Upper lobe of left lung (tissue), 6 donors: ENCODE data around the gene LAGE3. TPM values are rescaled to one million over a fixed set of nuclear protein-coding genes. Genes with fewer than 3 reads are reported as not detected.

Source experiments
- ATAC-seq, 2 donors: fragments of 200-7000 bp; cut with Tn5 transposase; one replicate each; pipeline ENCODE4 v1.9.1; 2022; ENCODE audit warnings: mild to moderate bottlenecking in 2 of 2, moderate library complexity in 2 of 2; ENCODE audit not compliant: low FRiP score in 2 of 2
- DNase-seq, 2 donors: peaks; one replicate each; pipeline ENCODE4 v3.0.0-alpha.2; 2019 to 2020
- H3K27ac ChIP-seq, 4 donors: fragments of 200-600 bp; sonication (generic); one replicate each; pipeline ENCODE4 v1.5.1; 2016 to 2019
- H3K27me3 ChIP-seq, 4 donors: fragments of 200-600 bp; sonication (generic); one replicate each; pipeline ENCODE4 v1.5.1; 2017 to 2019
- H3K36me3 ChIP-seq, 4 donors: fragments of 200-600 bp; sonication (generic); one replicate each; pipeline ENCODE4 v1.5.1; 2016 to 2019
- H3K4me1 ChIP-seq, 4 donors: fragments of 200-600 bp; sonication (generic); one replicate each; pipeline ENCODE4 v1.5.1; 2018 to 2019
- H3K4me3 ChIP-seq, 4 donors: fragments of 200-600 bp; sonication (generic); one replicate each; pipeline ENCODE4 v1.5.1; 2017 to 2019; ENCODE audit warnings: mild to moderate bottlenecking in 2 of 4, moderate library complexity in 1 of 4
- H3K9me3 ChIP-seq, 4 donors: fragments of 200-600 bp; sonication (generic); one replicate each; pipeline ENCODE4 v1.5.1; 2018 to 2019
- EP300 ChIP-seq, 4 donors: sonication (generic); formaldehyde crosslinking; IDR thresholded peaks; one replicate each; pipeline ENCODE4 v1.5.1; 2017; ENCODE audit warnings: antibody characterized with exemption in 4 of 4, control low read depth in 2 of 4
- POLR2A ChIP-seq, 4 donors: fragments of 450-650 bp; IDR thresholded peaks; one replicate each; pipeline ENCODE4 v1.5.1; 2016 to 2017; ENCODE audit warnings: antibody characterized with exemption in 4 of 4, mild to moderate bottlenecking in 2 of 4
- POLR2AphosphoS5 ChIP-seq, 2 donors: sonication (generic); formaldehyde crosslinking; IDR thresholded peaks; one replicate each; pipeline ENCODE4 v1.5.1; 2017; ENCODE audit warnings: antibody characterized with exemption in 2 of 2
- WGBS, 2 donors: methylation state at CpG; one replicate each; pipeline ENCODE4 v1.1.5; 2017 to 2018; 5-methylcytosine and 5-hydroxymethylcytosine counted together
- total RNA-seq, 6 donors: library from RNA; depleted of rRNA in 4 of 6; stranded (reverse); fragments of >200 nt in 4 of 6; gene quantifications; one replicate each; pipeline versions ENCODE4 v1.1.0 to v1.2.1, GENCODE V29; 2016 to 2021
- TF ChIP-seq, protein P1 (sequence below), 6 experiments: fragments of 450-650 bp in 4 of 6; fragments of 200-600 bp in 2 of 6; sonication (generic) in 2 of 6; IDR thresholded peaks; one replicate each; pipeline ENCODE4 v1.5.1; 2016 to 2019; ENCODE audit warnings: antibody characterized with exemption in 6 of 6
- donor health status: DM: no; HTN: no; CAD: no; lungs with moderate emphysema.
- donor health status: DM: no; HTN: yes; CAD: no; lungs with severe emphysema.

LAGE3 gene
- total RNA-seq, 6 donors from 2014 or later, result 16.6 to 25.4 (median 20.2) TPM

DNA sequence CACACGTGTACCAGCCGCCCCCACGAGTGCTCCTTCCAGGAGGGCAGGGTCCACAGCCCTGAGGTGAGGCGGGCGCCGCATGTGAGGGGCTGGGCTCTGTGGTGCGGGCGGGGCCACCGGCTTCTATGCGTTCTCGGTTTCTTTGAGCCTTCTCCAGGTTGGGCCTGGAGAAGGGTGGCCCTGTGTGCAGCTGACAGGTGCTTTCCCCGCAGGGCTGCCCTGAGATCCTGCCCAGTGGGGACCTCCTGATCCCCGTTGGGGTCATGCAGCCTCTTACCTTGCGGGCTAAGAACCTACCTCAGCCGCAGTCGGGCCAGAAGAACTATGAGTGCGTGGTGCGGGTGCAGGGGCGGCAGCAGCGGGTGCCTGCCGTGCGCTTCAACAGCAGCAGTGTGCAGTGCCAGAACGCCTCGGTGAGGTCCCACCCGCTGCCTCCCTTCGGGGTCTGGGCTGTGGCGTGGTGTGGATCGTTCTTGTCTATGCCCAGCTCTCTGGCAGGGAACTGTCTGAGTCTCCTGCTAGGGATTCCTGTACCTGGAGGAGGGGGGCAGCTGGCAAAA, 14.2 kb downstream of the LAGE3 start:
- 89 to 94% methylated on average over 3 to 28 of the region's 28 CpGs for WGBS, 2 donors
- no peak for DNase-seq

DNA sequence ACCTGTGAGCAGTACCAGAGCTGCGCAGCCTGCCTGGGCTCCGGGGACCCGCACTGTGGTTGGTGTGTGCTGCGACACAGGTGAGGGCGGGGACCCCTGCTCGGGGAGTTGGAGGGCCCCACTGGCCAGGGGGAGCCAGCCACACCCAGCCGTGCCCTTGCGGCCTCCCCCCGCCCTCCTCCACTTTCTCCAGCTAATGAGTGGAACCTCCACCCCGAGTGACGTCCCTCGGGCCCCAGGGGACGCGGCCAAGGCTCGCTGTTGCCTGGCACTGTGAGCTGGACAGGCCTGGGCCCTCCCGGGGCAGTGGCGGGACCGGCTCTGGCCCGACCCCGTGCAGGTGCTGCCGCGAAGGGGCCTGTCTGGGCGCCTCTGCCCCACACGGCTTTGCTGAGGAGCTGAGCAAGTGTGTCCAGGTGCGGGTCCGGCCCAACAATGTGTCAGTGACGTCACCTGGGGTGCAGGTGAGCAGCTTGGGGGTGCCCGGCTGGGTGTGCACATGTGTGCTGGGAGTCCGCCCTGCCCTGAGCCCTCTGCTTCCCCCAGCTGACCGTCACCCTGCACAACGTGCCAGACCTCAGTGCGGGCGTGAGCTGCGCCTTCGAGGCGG, 15.4 kb downstream of the LAGE3 start:
- DNase-seq, result peak in 1 of 2 donors; percentile 59
- H3K27ac ChIP-seq, result no peak overlapping the region
- H3K27me3 ChIP-seq, result no peaks in the 10 kb centered on the region
- H3K36me3 ChIP-seq, result peaks cover 0 to 48% (median 19%) of the 10 kb centered on the region in 4 donors
- no peaks in the 10 kb centered on the region for H3K9me3 ChIP-seq
- TF ChIP-seq, protein P1, sequence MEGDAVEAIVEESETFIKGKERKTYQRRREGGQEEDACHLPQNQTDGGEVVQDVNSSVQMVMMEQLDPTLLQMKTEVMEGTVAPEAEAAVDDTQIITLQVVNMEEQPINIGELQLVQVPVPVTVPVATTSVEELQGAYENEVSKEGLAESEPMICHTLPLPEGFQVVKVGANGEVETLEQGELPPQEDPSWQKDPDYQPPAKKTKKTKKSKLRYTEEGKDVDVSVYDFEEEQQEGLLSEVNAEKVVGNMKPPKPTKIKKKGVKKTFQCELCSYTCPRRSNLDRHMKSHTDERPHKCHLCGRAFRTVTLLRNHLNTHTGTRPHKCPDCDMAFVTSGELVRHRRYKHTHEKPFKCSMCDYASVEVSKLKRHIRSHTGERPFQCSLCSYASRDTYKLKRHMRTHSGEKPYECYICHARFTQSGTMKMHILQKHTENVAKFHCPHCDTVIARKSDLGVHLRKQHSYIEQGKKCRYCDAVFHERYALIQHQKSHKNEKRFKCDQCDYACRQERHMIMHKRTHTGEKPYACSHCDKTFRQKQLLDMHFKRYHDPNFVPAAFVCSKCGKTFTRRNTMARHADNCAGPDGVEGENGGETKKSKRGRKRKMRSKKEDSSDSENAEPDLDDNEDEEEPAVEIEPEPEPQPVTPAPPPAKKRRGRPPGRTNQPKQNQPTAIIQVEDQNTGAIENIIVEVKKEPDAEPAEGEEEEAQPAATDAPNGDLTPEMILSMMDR (IDR thresholded peaks at IDR 0.05), result no peak
- TF ChIP-seq POLR2AphosphoS5 (IDR thresholded peaks at IDR 0.05) (no peak), POLR2A (IDR thresholded peaks at IDR 0.05) (no peak), EP300 (IDR thresholded peaks at IDR 0.05) (no peak)
- WGBS, 2 donors, result 92% methylated on average over 36 of the region's 36 CpGs; no CpG with 5 or more reads in 1 of the 2 donors
- H3K4me3 ChIP-seq, result no peak overlapping the region
- H3K4me1 ChIP-seq, result peaks cover 0 to 7% (median 4%) of the 10 kb centered on the region in 4 donors
- no peak for ATAC-seq

More for the DNA sequence above, 14.2 kb downstream of the LAGE3 start:
- TF ChIP-seq EP300 (IDR thresholded peaks at IDR 0.05) (no peak), POLR2A (IDR thresholded peaks at IDR 0.05) (no peak), POLR2AphosphoS5 (IDR thresholded peaks at IDR 0.05) (no peak)
- TF ChIP-seq, protein P1 (IDR thresholded peaks at IDR 0.05), result no peak
- H3K27ac ChIP-seq, result no peak overlapping the region
- no peaks in the 10 kb centered on the region for H3K4me1 ChIP-seq
- no peaks in the 10 kb centered on the region for H3K27me3 ChIP-seq
- peaks cover 0 to 58% (median 24%) of the 10 kb centered on the region in 4 donors for H3K36me3 ChIP-seq
- no peak overlapping the region for H3K4me3 ChIP-seq
- H3K9me3 ChIP-seq, result no peaks in the 10 kb centered on the region
- no peak for ATAC-seq

DNA sequence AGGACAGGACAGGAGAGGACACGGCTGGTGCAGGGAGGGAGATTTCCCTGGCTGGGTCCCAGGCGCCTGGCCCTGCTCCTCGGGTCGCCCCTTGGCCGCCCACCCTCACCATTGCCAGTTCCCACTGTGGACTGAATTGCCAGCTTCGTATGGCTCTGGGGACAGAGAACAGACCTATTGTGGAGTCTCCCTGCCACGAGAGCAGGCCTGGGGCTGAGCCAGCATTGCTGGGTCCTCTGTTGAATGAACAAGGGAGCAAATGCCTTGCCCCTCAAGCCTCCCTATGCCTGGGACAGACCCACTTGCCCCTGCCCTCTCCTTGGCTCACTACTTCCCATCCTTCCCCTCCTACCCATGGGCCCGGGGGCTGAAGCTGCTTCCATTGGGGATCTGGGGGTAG, 16.7 kb downstream of the LAGE3 start:
- 87 to 100% methylated on average over 3 to 8 of the region's 8 CpGs for WGBS, 2 donors
- DNase-seq (no peak), ATAC-seq (no peak)
- H3K9me3 ChIP-seq, result no peaks in the 10 kb centered on the region
- no peak overlapping the region for H3K4me3 ChIP-seq
- no peaks in the 10 kb centered on the region for H3K27me3 ChIP-seq
- TF ChIP-seq EP300 (IDR thresholded peaks at IDR 0.05) (no peak), POLR2AphosphoS5 (IDR thresholded peaks at IDR 0.05) (no peak), POLR2A (IDR thresholded peaks at IDR 0.05) (no peak)
- TF ChIP-seq, protein P1 (IDR thresholded peaks at IDR 0.05), result no peak
- H3K36me3 ChIP-seq, result peaks cover 0 to 35% (median 12%) of the 10 kb centered on the region in 4 donors
- peaks cover 0 to 7% (median 4%) of the 10 kb centered on the region in 4 donors for H3K4me1 ChIP-seq
- no peak overlapping the region for H3K27ac ChIP-seq

DNA sequence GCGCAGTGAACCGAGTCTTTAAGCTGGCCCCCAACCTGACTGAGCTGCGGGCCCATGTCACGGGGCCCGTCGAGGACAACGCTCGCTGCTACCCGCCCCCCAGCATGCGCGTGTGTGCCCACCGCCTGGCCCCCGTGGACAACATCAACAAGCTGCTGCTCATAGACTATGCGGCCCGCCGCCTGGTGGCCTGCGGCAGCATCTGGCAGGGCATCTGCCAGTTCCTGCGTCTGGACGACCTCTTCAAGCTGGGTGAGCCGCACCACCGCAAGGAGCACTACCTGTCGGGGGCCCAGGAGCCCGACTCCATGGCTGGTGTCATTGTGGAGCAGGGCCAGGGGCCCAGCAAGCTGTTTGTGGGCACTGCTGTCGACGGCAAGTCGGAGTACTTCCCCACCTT, 18.8 kb downstream of the LAGE3 start:
- H3K9me3 ChIP-seq, result no peaks in the 10 kb centered on the region
- H3K4me1 ChIP-seq, result peaks cover 0 to 7% (median 4%) of the 10 kb centered on the region in 4 donors
- H3K4me3 ChIP-seq, result no peak overlapping the region
- H3K27ac ChIP-seq, result no peak overlapping the region
- 91% methylated on average over 26 of the region's 26 CpGs; no CpG with 5 or more reads in 1 of the 2 donors for WGBS, 2 donors
- TF ChIP-seq POLR2A (IDR thresholded peaks at IDR 0.05) (no peak), EP300 (IDR thresholded peaks at IDR 0.05) (no peak), POLR2AphosphoS5 (IDR thresholded peaks at IDR 0.05) (no peak)
- TF ChIP-seq, protein P1 (IDR thresholded peaks at IDR 0.05), result no peak
- peaks cover 0 to 21% (median 4%) of the 10 kb centered on the region in 4 donors for H3K36me3 ChIP-seq
- H3K27me3 ChIP-seq, result no peaks in the 10 kb centered on the region
- no peak for DNase-seq
- ATAC-seq, result no peak
